Stimulated activated CD4-positive, alpha-beta T cell treated with anti-CD3 and anti-CD28 coated beads, Interleukin-15, amount 100 ng/mL, for 1 hour (primary cell): Measurements from ENCODE around the gene RPL39L.

Source experiments
- DNase-seq, 2 donors: peaks; one replicate each; pipeline ENCODE4 v3.0.0-alpha.2; 2020; ENCODE audit warnings: low read depth in 1 of 2, low spot score in 1 of 2

RPL39L gene

DNA sequence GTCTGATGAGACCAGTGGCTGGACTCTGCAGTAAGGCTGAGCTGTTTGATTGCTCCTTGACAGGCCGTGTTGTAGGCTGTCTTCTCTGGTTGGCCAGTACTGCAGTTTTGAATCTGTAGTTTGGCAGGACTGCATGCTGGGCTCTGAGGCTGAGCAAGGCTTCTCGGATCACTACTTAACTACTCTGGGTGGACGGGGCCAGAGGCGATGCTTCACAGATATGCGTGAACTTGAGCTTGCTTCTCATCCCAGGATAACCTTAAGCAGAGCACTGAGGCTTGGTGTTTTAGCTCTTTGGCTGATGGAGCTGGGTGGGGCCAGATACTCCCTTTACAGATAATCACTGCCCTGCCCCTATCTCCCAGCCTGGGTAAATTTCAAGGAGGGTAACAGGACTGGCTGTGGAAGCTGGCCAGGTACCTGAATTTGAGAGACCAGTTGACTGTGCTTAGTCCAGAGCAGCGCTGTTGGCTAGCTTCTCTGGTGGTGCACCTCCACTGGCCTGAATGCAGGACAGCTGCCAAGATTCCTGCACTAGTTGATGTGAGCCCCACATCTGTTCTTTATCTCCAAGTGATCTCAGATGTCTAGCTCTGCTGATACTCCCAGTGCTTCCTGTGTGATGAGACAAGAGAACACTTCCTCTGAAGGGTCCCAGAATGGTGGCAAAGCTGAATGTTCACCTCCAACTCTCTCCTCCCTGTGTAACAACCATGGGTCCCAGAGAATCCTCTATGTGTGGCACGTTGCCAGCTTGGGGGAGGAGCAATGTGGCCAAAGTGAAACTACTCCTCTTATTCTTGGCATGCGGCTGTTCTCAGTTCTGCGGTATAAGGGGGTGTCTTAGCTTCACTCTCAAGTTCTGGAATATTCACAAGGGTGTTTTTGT is 37.9 kb downstream of the RPL39L start:
- DNase-seq, result peak; percentile 24 to 36

DNA sequence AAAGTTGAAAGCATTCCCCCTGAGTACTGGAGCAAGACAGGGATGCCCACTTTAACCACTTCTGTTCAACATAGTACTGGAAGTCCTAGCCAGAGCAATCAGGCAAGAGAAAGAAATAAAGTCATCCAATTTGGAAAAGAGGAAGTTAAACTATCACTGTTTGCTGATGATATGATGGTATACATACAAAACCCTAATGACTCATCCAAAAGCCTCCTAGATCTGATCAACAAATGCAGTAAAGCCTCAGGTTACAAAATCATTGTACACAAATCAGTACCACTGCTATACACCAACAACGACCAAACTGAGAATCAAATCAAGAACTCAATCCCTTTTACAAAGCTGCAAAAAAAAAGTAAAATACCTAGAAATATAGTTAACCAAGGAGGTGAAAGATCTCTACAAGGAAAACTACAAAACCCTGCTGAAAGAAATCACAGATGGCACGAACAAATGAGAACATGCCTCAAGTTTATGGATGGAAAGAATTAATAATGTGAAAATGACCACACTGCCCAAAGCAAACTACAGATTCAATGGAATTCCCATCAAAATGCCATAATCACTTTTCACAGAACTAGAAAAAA is 40.3 kb downstream of the RPL39L start:
- DNase-seq, result no peak

DNA sequence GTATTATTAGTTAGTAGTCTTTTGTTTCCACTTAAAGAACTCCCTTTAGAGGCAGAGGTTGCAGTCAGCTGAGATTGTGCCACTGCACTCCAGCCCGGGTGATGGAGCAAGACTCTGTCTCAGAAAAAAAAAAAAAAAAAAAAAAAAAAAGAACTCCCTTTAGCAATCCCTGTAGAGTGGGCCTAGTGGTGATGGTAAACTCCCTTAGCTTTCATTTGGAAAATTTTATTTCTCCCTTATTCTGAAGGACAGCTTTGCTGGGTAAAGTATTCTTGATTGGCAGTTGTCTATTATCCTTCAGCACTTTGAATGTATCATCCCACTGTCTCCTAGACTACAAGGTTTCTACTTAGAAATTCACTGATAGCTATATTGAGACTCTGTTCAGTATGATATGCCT is 46.0 kb downstream of the RPL39L start:
- DNase-seq, result no peak

DNA sequence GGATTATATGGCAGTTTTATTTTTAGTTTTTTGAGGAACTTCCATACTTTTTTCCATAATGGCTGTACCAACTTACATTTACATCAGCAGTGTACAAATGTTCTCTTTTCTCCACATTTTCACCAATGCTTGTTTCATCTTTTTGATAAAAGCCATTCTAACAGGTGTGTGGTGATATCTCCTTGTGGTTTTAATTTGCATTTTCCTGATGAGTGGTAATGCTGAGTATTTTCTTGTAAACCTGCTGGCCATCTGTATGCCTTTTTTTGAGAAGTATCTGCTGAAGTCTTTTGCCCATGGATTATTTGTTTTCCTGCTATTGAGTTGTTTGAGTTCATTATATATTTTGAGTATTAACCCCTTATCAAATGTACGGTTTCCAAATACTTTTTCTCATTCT is 50.6 kb downstream of the RPL39L start:
- no peak for DNase-seq

DNA sequence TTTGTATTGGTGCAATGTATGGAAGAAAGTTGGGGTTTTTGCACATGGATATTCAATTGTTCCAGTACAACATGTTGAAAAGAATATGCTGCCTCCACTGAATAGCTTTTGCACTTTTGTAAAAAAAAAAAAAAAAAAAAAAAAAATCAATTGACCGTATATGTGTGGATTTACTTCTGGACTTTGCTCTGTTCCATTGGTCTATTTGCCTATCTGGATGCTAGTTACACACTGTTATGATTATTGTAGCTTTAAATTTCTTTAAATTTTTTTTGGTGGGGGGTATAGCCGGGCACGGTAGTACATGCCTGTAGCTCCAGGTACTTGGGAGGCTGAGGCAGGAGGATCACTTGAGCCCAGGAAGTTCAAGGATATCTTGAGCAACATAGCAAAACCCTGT is 52.5 kb downstream of the RPL39L start:
- DNase-seq, result no peak

DNA sequence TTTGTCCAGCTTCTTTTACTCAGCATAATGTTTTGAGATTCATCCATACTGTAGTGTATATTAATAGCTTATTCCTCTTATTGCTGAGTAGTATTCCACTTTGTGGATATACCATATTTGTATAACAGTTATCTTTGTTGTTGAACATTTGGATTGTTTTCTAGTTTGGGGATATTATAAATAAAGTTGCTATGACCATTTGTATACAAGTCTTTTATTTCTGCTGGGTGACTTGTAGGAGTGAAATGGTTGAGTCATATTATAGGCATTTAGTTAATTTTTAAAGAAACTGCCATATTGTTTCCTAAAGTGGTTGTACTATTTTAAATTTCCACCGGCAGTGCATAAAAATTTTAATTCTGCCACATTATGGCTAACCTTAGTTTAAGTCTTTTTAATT is 53.4 kb downstream of the RPL39L start:
- DNase-seq, result no peak

DNA sequence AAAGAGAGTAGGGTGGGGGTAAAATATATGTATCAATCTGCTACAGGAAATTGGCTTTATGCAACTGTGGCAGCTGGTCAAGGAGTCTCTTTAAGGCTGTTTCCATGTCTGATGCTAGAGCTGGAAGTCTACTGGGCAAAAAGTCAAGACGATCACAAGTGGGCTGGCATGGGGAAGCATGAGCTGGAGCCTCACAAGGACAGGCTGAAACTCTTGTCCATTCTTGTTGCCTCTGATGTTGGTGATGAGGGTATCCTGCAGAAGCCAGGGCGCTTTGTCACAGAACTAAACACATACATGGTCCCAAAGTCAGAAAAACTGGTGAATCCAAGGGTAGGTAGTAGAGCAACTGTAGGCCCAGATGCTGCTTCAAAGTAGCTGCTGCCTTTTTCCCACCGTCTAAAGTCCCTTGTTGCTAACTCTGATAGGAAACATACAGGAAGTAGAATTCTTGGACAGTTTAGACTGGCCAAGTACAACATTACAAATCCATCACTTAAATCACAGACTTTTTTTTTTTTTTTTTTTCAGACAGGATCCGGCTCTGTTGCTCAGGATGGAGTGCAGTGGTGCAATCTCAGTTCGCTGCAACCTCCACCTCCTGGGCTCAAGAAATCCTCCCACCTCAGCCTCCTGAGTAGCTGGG is 54.2 kb downstream of the RPL39L start:
- DNase-seq, result no peak

DNA sequence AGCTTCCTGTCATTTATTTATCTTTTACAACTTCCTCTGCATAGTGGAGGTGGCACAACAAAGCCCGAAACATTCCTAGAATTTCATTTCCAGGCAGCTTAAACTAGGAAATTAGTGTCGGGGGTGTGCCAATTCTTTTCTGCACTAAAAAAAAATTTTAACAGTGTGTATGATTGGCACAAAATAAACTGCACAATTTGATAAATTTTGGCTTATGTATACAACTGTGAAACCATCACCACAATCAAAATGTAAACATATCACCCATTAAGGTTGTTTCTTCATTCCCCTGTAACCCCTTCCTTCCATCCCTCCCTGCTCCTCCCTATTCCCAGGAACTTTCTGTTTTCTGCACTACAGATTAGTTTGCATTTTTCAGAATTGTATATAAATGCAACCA is 54.7 kb downstream of the RPL39L start:
- DNase-seq, result no peak

DNA sequence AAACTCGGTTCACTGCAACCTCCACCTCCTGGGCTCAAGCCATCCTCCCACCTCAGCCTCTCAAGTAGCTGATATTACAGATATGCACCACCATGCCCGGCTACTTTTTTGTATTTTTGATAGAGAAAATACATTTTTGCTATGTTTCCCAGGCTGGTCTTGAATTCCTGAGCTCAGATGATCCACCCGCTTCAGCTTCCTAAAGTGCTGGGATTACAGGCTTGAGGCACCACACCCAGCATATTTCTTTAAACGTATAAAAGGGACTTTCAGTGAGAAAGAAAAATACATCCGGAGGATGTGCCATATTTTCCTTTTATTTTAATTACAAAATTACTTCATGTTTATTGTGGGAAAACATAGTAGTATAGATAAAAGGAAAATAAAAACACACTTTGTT is 55.2 kb downstream of the RPL39L start:
- DNase-seq, result no peak

DNA sequence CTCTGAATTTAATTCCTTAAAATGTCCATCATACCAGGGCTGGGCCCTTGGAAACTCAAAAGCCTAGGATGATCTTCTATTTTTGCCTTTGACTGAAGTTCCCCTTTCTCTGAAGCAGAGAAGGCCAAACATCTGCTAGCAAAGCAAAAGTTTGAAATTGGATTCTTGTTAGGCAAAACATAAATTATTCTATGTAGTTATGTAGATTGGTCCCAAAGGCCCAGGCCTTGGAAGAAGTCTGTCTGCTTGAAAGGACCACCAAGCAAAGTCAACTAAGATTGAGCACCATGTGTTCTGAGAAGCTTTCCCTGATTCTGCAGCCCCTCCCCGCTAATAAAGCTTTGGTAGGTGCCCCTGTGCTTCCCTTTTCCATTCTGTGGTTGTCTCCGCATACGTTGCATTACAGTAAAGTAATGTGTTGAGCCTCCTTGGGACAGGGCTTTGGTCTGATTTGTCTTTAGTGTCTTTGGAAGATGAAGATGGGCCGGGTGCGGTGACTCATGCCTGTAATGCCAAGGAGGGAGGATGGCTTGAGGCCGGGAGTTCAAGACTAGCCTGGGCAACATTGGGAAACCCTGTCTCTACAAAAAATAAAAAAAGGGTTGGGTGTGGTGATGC is 56.4 kb downstream of the RPL39L start:
- no peak for DNase-seq

DNA sequence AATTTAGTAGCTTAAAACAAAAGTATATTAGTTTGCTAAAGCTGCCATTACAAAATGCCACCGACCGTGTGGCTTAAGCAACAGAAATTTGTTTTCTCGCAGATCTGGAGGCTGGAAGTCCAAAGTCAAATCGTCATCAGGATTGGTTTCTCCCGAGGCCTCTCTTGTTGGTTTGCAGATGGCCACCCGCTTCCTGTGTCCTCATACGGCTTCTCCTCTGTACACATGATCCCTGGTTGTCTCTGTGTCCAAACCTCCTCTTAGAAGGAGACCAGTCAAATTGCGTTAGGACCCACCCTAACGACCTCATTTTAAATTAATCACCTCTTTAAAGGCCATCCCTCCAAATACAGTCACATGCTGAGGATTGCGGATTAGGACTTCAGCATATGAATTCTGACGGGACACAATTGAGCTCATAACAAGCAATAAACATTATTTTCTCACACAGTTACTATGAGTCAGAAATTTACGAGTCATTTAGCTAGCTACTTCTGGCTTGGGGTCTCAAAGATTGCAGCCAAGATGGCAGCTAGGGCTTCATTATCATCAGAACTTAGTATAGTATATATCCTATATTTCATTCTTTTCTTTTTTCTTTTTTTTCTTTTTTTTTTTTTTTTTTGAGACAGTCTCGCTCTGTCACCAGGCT is 58.4 kb downstream of the RPL39L start:
- no peak for DNase-seq

DNA sequence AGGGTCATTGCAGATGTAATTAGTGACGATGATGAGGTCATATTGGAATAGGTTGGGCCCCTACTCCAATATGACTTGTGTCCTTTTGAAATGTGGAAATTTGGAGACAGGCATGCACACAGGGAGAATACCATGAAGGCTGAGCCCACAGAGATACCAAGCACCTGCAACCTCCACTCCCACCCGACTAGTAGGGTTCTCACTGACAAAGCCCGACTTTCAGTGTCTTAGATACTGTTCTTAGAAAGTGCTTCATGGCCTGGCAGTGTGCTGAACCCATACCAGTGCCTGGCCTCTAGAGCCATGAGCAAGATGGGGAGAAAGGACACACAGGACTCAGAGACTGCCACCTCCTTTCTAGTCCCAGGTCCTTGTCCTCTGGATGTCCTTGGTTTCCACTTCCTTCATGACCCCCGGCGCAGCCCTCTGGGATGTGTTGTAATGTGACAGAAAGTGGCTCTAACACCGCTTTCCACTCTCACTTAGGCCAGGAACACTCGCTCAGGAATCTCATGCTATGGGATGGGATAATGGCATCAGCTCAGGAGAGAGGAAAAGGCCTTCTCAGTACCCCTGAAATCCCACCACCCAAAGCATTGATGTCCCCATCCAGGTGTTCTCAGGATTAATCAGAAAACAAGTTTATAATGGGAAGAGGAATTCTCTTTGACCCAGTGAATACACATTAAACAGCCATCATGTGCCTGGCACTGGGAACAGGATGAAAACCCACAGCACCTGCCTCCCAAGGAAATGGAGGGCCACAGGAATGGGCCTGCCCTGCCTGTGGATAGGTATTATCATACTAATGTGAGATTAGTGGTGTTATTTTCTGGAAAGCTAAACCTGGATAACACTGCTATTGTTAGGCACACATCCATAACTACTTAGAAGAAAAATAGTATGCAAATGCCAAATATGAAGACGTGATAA is 59.9 kb downstream of the RPL39L start:
- DNase-seq, result no peak

DNA sequence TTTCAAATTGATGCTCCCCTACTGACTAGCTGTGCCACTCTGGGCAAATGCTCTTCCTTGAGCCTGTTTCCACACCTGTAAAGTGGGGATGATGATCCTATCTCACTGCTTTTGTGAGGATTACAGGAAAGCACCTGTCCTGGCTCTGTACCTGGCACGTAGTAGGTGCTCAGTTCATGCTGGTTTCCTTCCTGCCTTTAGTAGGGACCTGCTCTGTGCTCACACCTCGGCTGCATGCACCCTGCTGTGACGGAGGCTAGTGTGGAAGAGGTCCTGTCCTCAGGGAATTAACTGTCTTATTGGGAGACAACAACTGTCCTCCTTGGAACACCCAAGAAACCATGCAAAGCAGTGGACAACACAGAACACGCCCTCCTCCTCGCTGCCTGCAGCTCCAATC is 61.8 kb downstream of the RPL39L start:
- no peak for DNase-seq

DNA sequence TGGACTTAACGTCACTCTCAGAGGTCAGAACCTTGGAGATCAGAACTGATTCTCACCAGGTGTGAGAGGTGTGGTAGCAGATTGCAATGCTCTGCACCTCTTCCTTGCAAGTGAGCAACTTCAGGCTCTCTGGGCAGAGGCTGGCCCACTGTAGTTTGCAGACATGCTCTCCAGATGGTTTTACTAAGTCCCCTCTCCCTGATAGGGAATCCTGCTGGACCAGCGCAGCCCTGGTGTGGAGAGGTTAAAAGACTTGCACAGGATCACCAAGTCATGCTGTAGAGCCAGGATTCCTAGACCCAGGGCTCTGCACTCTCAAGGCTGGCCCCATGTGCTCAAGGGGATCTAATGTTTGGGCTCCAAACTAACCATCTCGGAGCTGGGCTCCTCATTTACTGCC is 62.2 kb downstream of the RPL39L start:
- DNase-seq, result no peak

DNA sequence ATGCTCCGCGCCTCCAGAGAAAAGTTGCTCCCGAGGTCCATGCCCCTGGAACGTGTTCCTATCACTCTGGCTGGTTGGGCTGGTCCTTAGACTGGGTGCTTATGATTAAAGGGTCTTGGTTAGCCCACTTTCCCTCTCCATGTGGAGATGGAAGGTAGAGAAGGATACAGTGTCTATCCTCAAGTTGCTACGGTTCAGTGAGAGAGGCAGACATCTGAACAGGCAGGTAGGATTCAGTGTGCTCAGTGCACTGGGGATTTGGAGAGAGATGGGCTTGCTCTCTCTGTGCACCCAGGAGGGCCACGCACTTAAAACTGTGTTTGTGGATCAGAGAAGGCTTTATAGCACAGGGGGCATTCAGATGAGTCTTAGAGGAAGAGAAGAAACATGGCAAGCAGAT is 63.0 kb downstream of the RPL39L start:
- no peak for DNase-seq

DNA sequence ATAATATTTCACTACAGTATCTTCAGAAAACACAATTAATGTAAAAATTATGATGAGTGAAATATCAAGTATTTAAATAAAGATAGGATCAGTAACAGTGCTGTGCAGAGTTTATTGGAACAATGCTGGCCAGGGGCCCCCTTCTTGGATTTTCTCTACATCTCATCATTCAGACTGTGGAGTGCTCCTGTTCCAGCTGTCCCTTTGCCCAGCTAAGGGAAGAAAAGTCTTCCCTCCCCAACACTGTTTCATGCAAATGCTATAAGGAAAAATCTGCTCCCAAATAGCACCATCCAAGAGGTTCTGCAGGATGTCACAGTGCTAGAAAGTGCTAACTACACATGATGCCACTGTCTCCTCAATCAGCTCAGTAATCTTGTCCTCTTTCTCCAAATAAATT is 64.5 kb downstream of the RPL39L start:
- no peak for DNase-seq

DNA sequence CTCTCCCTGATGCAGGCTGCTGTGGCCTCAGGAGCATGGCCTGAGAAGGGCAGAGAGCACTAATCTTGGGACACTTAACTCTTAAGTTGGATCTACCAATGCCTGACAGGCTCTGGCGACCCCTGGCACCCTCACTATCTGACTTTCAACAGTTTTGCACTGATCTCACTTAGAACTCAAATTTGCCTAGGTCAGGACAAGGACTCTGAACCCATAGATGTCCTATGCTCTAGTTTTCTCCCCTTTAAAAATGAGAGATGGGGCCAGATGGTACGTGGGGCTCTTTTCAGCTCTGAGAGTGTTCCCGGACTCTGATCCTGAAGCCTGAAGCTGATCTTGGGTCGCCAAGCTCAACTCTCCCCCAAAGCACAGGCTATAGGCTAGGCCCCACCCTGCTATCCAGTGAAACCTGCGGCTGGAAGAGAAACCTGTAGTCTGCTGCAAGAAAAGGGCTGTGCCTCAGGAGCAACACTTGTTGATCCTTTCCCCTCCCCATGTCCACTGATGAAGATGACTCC is 65.7 kb downstream of the RPL39L start:
- no peak for DNase-seq

DNA sequence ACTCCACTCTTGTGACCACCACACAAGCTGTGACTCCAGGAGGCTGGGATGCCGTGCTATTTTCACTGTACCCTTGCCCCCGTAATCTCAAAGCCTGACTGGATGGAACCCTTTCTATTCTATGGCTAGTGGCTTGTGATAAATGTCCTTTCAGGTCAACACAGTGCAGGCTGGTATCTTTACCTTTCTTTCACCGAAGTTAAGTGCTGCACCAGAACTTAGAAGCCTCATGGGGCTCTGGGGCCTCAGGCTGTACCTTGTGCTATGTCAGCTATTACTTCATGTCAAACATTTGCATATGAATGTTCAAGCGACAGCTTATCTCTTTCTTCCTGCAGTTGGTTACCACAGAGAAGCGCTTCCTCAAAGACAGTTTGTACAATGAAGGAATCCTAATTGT is 66.8 kb downstream of the RPL39L start:
- DNase-seq, result no peak

DNA sequence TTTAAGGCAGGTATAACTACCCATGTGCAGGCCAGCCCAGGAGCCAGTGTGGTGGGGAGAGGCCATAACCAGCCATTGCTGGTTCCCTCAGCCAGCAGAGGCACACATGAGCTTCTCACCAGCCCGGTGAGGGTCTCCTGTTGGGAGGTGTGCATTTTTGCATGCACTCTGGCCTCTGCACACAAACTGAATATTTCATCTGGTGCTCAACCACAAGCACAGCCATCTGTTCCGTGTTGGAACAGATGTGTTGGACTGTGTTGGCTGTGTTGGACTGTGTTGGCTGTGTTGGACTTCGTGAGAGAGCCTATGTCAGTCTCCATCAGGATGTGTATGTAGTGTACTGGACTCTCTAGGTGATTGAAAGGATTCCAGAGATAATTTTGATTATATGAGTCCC is 67.2 kb downstream of the RPL39L start:
- DNase-seq, result no peak
